Kidney (tissue), 14 donors: Measurements from ENCODE around the gene MST1. TPM values are rescaled to one million over a fixed set of nuclear protein-coding genes. Genes with fewer than 3 reads are reported as not detected.
"Not testable (repeated sequence)": the region's sequence is repeated elsewhere in the genome, so short reads cannot be mapped to it uniquely, and the experiment has no call there.

Source experiments
- DNase-seq, 5 donors: peaks; one replicate each; pipeline ENCODE4 v3.0.0-alpha.2; 2013 to 2020
- FAIRE-seq: peaks from 2 replicates; lab custom pipeline; 2012; peaks lifted over from hg19 to GRCh38; lab: Jason Lieb, UNC
- H3K27ac ChIP-seq, 2 donors: one replicate each; pipeline ENCODE4 v1.7.0; 2013; ENCODE audit warnings: low read depth in 2 of 2, low read length in 2 of 2, inconsistent platforms in 1 of 2
- H3K27me3 ChIP-seq: one replicate; pipeline ENCODE4 v1.7.1; 2013; ENCODE audit warnings: low read length, inconsistent platforms; ENCODE audit not compliant: control insufficient read depth, insufficient read depth
- H3K36me3 ChIP-seq, 3 donors: one replicate each; pipeline versions ENCODE4 v1.7.0 to v1.7.1; 2013; ENCODE audit warnings: low read length in 3 of 3, control low read depth in 1 of 3, inconsistent platforms in 1 of 3; ENCODE audit not compliant: insufficient read depth in 3 of 3, control insufficient read depth in 2 of 3
- H3K4me1 ChIP-seq, 3 donors: one replicate each; pipeline versions ENCODE4 v1.7.0 to v1.7.1; 2013; ENCODE audit warnings: low read length in 3 of 3, inconsistent platforms in 1 of 3, low read depth in 1 of 3; ENCODE audit not compliant: control insufficient read depth in 2 of 3, insufficient read depth in 2 of 3
- H3K4me3 ChIP-seq, 3 donors: one replicate each; pipeline versions ENCODE4 v1.7.0 to v1.8.1; 2013; ENCODE audit warnings: low read length in 3 of 3, control low read depth in 1 of 3, inconsistent platforms in 1 of 3
- H3K9ac ChIP-seq, 3 donors: one replicate each; pipeline versions ENCODE4 v1.7.0 to v1.7.1; 2013; ENCODE audit warnings: low read length in 3 of 3, control low read depth in 1 of 3, inconsistent platforms in 1 of 3
- H3K9me3 ChIP-seq, 3 donors: one replicate each; pipeline versions ENCODE4 v1.7.0 to v1.7.1; 2013; ENCODE audit warnings: low read length in 3 of 3, control low read depth in 1 of 3, inconsistent platforms in 1 of 3; ENCODE audit not compliant: control insufficient read depth in 2 of 3, insufficient read depth in 1 of 3
- intact Hi-C: fragments of 100-400 bp; cut with DNase I; formaldehyde crosslinking; loops from one replicate; pipeline ENCODE4 v1.11.1; 2022
- polyA plus RNA-seq: library from polyadenylated mRNA; stranded (reverse); fragments of 350-450 nt; fragmentation: Illumina TruSeq; extraction: RNeasy Lipid Tissue Mini Kit (QIAGEN cat#74804); gene quantifications from one replicate; pipeline ENCODE4 v1.2.3, GENCODE V29; 2014; ENCODE audit warnings: low read depth, low replicate concordance; ENCODE audit not compliant: insufficient read depth
- total RNA-seq: library from RNA; stranded (reverse); fragmentation: NEBNext Ultra II Directional; extraction: Animal tissue kit (Norgen Biotek cat#: 25700); gene quantifications from one replicate; pipeline ENCODE4 v1.2.1, GENCODE V29; 2021
- TF ChIP-seq, protein P1 (sequence below): IDR thresholded peaks from 3 replicates; pipeline ENCODE4 v1.5.1; 2012; ENCODE audit warnings: mild to moderate bottlenecking, moderate library complexity, borderline replicate concordance; ENCODE audit not compliant: insufficient read depth; ENCODE audit errors: extremely low read depth
- donor health status: control.
- donor health status: control.
- donor health status: control.
- donor health status: control.
- donor health status: control.
- donor health status: DM: yes; HTN: yes; CAD: no.
- donor health status: Normal renal cell carcinoma (clear cell type).

MST1 gene
- total and polyA plus RNA-seq, 2 donors from 2014 or later = 77.3 to 152 TPM

DNA sequence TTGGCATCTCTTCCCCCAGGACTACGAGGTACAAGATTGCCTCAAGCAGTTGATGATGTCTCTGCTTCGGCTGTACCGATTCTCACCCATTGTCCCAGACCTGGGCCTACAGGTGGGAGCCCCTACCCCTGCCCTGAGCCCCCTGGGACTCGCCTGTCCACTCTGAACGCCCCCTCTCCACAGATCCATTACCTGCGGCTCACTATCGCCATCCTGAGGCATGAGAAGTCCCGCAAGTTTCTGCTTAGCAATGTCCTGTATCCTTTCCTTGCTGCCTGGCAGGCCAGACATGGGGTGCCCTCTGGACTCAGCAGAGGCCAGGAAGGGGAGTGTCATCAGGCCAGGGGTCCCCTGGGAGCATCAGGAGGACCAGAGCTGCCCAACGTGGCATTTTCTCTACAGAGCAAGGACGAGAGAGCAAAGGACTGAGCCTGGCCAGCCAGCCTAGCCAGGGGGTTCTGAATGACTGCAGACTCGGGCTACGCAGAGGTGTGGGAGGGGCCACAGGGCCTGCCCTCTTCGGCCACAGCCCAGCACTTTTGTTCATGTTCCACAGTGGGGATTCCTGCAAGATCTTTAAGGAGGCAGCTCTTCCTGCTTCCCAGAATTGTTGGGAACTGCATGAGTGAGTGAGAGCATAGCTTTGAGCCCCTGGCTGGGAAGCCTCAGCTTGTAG is 11.3 kb upstream of the MST1 start:
- Histone ChIP-seq H3K27ac (no peak overlapping the region), H3K4me1 (no peaks in the 10 kb centered on the region), H3K9me3 (no peaks in the 10 kb centered on the region), H3K27me3 (no peaks in the 10 kb centered on the region), H3K9ac (no peak overlapping the region), H3K36me3 (peaks cover 0 to 20% (median 18%) of the 10 kb centered on the region in 3 donors), H3K4me3 (no peak overlapping the region)
- no peak for FAIRE-seq
- TF ChIP-seq, protein P1, sequence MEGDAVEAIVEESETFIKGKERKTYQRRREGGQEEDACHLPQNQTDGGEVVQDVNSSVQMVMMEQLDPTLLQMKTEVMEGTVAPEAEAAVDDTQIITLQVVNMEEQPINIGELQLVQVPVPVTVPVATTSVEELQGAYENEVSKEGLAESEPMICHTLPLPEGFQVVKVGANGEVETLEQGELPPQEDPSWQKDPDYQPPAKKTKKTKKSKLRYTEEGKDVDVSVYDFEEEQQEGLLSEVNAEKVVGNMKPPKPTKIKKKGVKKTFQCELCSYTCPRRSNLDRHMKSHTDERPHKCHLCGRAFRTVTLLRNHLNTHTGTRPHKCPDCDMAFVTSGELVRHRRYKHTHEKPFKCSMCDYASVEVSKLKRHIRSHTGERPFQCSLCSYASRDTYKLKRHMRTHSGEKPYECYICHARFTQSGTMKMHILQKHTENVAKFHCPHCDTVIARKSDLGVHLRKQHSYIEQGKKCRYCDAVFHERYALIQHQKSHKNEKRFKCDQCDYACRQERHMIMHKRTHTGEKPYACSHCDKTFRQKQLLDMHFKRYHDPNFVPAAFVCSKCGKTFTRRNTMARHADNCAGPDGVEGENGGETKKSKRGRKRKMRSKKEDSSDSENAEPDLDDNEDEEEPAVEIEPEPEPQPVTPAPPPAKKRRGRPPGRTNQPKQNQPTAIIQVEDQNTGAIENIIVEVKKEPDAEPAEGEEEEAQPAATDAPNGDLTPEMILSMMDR = no peak
- intact Hi-C loops = no loop called here
- DNase-seq = no peak

DNA sequence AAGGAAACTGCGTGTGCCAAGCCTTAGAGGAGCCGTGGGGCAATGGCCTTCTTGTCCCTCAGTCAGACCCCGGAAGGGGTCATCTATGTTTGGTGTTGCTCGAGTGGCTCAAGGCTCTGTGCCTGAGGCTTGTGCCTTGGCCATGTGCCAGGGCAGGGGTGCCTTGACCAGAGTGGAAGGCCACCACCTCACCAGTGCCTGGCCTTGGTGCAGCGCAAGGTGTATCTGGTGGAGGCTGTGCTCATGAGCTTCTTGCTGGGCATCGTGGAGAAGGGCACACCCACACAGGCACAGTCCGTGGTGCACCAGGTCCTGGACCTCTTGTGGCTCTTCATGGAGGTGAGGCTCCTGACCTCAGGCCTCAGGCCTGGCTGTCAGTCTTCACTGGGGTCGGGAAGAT is 10.7 kb upstream of the MST1 start:
- peaks cover 0 to 20% (median 17%) of the 10 kb centered on the region in 3 donors for H3K36me3 ChIP-seq
- no peak overlapping the region for H3K27ac ChIP-seq
- TF ChIP-seq, protein P1 = no peak
- intact Hi-C loops = no loop called here
- DNase-seq = no peak
- no peak overlapping the region for H3K9ac ChIP-seq
- H3K4me3 ChIP-seq = no peak overlapping the region
- FAIRE-seq = no peak
- H3K4me1 ChIP-seq = no peaks in the 10 kb centered on the region
- H3K9me3 ChIP-seq = no peaks in the 10 kb centered on the region
- H3K27me3 ChIP-seq = no peaks in the 10 kb centered on the region

DNA sequence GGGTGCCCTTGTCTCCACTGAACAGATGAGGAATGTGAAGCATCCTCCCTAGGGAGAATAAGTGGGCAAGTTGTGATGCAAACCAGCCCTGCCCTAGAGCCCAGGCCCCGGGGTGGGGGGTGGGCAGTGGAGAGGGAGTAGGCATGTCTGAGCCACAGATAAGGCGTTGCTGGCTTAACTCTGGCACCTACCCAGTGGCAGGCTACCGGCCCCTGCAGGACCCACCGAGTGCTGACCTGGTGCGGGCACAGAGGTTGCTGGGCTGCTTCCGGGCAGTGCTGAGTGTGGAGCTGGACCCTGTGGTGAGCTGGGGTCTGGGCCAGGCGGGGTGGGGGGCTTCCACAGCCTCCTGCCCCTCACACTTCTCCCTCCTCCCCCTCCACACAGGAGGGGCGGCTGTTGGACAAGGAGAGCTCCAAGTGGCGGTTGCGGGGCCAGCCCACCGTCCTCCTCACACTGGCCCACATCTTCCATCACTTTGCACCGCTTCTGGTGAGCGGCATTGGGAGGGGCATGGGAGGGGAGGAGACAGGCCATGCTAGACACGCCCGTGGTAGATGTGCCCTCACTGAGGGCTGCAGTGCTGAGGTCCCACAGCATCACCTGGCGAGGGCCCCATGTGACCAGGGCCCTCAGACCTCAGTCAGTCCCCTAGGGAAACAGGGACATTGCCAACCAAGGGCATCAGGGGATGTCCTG is 10.2 kb upstream of the MST1 start:
- TF ChIP-seq, protein P1 = no peak
- H3K36me3 ChIP-seq = peaks cover 0 to 20% (median 17%) of the 10 kb centered on the region in 3 donors
- peak in 1 of 5 donors; percentile 64 for DNase-seq
- intact Hi-C loops = no loop called here
- H3K4me1 ChIP-seq = no peaks in the 10 kb centered on the region
- no peaks in the 10 kb centered on the region for H3K9me3 ChIP-seq
- H3K4me3 ChIP-seq = no peak overlapping the region
- H3K9ac ChIP-seq = no peak overlapping the region
- H3K27me3 ChIP-seq = no peaks in the 10 kb centered on the region
- H3K27ac ChIP-seq = no peak overlapping the region
- no peak for FAIRE-seq

DNA sequence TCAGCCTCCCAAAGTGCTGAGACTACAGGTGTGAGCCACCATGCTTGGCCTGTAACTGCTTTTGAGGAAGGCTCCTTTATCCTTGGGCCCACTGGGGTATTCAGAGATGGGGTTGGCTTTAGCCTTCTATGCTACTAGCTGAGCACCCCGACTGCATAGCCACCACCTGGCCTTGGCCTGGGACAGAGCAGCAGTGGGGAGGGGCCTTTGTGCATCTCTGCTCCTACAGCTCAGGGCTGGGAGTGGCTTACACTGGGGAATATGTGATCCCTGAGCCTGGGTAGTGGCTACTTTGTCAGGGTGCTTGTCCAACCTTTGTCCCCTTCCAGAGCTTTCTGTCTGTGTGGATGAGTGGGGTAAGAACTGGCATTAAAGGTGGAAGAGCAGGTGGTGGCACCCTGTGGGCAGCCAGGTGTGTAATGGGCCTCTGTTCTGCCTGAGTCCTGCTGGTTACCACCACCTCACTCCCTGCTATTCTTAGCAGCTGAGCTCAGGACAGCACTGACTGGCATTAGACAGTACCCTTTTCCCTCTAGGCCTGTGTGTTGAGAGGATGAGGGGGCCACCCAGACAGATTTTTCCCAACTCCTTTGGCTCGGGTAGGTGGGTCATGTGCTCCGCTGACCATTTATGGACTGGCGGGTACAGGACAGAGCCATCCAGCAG is 6.2 kb upstream of the MST1 start:
- intact Hi-C loops = not testable (repeated sequence)

DNA sequence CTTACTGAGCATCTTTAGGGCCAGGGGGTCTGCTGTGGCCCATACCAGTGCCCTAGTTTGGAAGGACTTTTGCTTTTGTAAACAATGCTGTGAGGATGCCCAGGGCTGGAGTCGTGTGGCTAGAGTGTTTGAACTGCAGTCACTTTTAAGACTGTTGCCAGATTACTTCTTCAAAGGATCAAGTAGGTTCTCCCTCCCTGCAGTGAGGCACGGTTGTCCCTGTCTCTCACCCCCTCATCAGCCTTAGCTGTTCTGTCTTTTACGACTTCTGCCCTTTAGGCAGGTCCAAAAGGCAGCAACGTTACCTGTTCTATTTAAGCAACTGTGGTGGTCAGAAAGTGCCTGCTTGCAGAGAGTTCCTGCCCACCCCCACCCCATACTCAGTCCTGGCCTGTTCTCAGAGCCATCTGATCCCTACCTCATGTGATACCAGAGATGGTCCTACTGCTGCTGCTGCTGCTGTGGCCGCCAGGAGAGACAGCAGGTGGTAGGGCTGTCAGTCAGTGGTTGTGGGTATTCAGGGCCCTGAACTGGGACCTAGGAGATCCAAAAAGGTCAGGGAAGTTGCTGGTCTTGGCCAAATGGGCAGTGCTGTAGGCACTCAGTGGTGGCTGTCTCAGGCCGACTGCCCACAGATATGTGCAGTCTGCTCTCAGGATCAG is 5.3 kb upstream of the MST1 start:
- H3K9me3 ChIP-seq, H3K27ac ChIP-seq, intact Hi-C loops, H3K9ac ChIP-seq, DNase-seq, H3K4me3 ChIP-seq, H3K27me3 ChIP-seq, FAIRE-seq, H3K36me3 ChIP-seq: not testable (repeated sequence)
- H3K4me1 ChIP-seq = peaks cover 0 to 16% (median 0%) of the 10 kb centered on the region in 3 donors

More for the DNA sequence above, 6.2 kb upstream of the MST1 start:
- H3K9ac ChIP-seq, DNase-seq, H3K4me1 ChIP-seq, H3K36me3 ChIP-seq, FAIRE-seq, H3K27me3 ChIP-seq, H3K27ac ChIP-seq, H3K9me3 ChIP-seq, H3K4me3 ChIP-seq: not testable (repeated sequence)
